ENCODE results near the gene SND1.

SND1 gene

GRCh38 chr7:128029405-128029995 lies 377.5 kb downstream of the SND1 start:
- no peak for DNase-seq

GRCh38 chr7:128030263-128030653 lies 378.3 kb downstream of the SND1 start:
- DNase-seq: no peak

GRCh38 chr7:128030654-128031611 lies 378.9 kb downstream of the SND1 start, which contains the start of gene LRRC4:
LRRC4 (minus strand) TSS chr7:128031437; CDS start chr7:128030640, 797 bp downstream.
- peak; percentile 52 for DNase-seq

- peak; percentile 93 for DNase-seq
These were observed 380.1 kb downstream of the SND1 start for GRCh38 chr7:128031901-128032604.

GRCh38 chr7:128032605-128033235 lies 380.7 kb downstream of the SND1 start:
- DNase-seq: peak; percentile 7

- no peak for DNase-seq
These were observed 381.3 kb downstream of the SND1 start for GRCh38 chr7:128033246-128033645.

GRCh38 chr7:128034825-128035224 lies 382.8 kb downstream of the SND1 start:
- DNase-seq: no peak

- peak; percentile 20 for DNase-seq
These were observed 383.7 kb downstream of the SND1 start for GRCh38 chr7:128035712-128036111.

GRCh38 chr7:128036226-128036940 lies 384.4 kb downstream of the SND1 start:
- no peak for DNase-seq

GRCh38 chr7:128037081-128037480 lies 385.1 kb downstream of the SND1 start:
- no peak for DNase-seq

- no peak for DNase-seq
These were observed 386.1 kb downstream of the SND1 start for GRCh38 chr7:128037880-128038619.

- no peak for DNase-seq
These were observed 387.6 kb downstream of the SND1 start for GRCh38 chr7:128039544-128039953.

GRCh38 chr7:128040205-128040604 lies 388.2 kb downstream of the SND1 start:
- no peak for DNase-seq

GRCh38 chr7:128041203-128041602 lies 389.2 kb downstream of the SND1 start:
- DNase-seq: peak; percentile 47

GRCh38 chr7:128042012-128042411 lies 390.0 kb downstream of the SND1 start:
- no peak for DNase-seq

GRCh38 chr7:128044064-128044463 lies 392.1 kb downstream of the SND1 start:
- no peak for DNase-seq

GRCh38 chr7:128045158-128045557 lies 393.2 kb downstream of the SND1 start:
- no peak for DNase-seq

GRCh38 chr7:128045766-128046165 lies 393.8 kb downstream of the SND1 start:
- DNase-seq: peak; percentile 30

- DNase-seq: peak; percentile 9
These were observed 400.4 kb downstream of the SND1 start for GRCh38 chr7:128052404-128052803.

- DNase-seq: peak; percentile 18
These were observed 401.0 kb downstream of the SND1 start for GRCh38 chr7:128053023-128053422.

GRCh38 chr7:128053991-128054390 lies 402.0 kb downstream of the SND1 start:
- no peak for DNase-seq
